HG03378 (cell line): ENCODE results near the gene ADGRB2.

Experiments
- ATAC-seq: cut with Tn5 transposase; IDR thresholded peaks from one replicate; pipeline ENCODE4 v1.9.1; 2021; ENCODE audit warnings: mild to moderate bottlenecking, moderate library complexity; ENCODE audit not compliant: unreplicated experiment

ADGRB2 gene

GRCh38 chr1:31685795-31686194 is 78.3 kb downstream of the ADGRB2 start:
- ATAC-seq, result no peak

GRCh38 chr1:31683997-31684396 is 80.1 kb downstream of the ADGRB2 start:
- ATAC-seq, result no peak

- no peak for ATAC-seq
These were observed 82.7 kb downstream of the ADGRB2 start for GRCh38 chr1:31681415-31681814.

- no peak for ATAC-seq
These were observed 84.4 kb downstream of the ADGRB2 start for GRCh38 chr1:31679676-31680230.

GRCh38 chr1:31679091-31679490 is 85.0 kb downstream of the ADGRB2 start:
- ATAC-seq, result no peak

GRCh38 chr1:31678681-31679080 is 85.5 kb downstream of the ADGRB2 start:
- no peak for ATAC-seq

- ATAC-seq, result no peak
These were observed 86.2 kb downstream of the ADGRB2 start for GRCh38 chr1:31677949-31678348.

- ATAC-seq, result no peak
These were observed 86.7 kb downstream of the ADGRB2 start for GRCh38 chr1:31677401-31677800.
